HG03378 (cell line): ENCODE measurements around the gene BSCL2.
"Not testable (repeated sequence)": the region's sequence is repeated elsewhere in the genome, so short reads cannot be mapped to it uniquely, and the experiment has no call there.

Source experiments
- ATAC-seq: cut with Tn5 transposase; IDR thresholded peaks from one replicate; pipeline ENCODE4 v1.9.1; 2021; ENCODE audit warnings: mild to moderate bottlenecking, moderate library complexity; ENCODE audit not compliant: unreplicated experiment

The BSCL2 gene

GRCh38 chr11:62707277-62707861, at the start of gene BSCL2, which contains the start of gene GNG3:
TSS of gene BSCL2 (minus strand) at chr11:62707424. CDS start at chr11:62707195, 229 bp downstream.
TSS of gene GNG3 (plus strand) at chr11:62707676. CDS start at chr11:62708296, 620 bp downstream.
- no peak for ATAC-seq

GRCh38 chr11:62755086-62755615, 47.9 kb upstream of the BSCL2 start:
- ATAC-seq = no peak

- ATAC-seq = peak; percentile 92
Observed at GRCh38 chr11:62753736-62754603, 46.7 kb upstream of the BSCL2 start, which contains the start of gene ZBTB3. TSS of gene ZBTB3 (minus strand) at chr11:62754160. CDS start at chr11:62753664, 496 bp downstream.

- ATAC-seq = no peak
Observed at GRCh38 chr11:62752994-62753735, 45.9 kb upstream of the BSCL2 start.

GRCh38 chr11:62752177-62752785, 45.1 kb upstream of the BSCL2 start:
- no peak for ATAC-seq

DNA sequence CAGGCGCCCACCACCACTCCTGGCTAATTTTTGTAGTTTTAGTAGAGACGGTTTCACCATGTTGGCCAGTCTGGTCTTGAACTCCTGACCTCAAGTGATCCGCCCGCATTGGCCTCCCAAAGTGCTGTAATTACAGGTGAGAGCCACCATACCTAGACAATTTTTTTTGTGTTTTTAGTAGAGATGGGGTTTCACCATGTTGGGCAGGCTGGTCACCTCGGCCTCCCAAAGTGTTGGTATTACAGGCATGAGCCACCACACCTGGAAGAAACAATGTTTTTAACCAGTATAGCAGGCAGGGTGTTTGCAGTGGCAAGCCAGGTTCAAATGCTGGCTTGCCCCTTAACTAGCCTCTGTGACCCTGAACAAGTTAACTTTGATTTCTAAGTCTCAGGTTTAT, 42.7 kb upstream of the BSCL2 start:
- not testable (repeated sequence) for ATAC-seq

GRCh38 chr11:62747475-62748160, 40.4 kb upstream of the BSCL2 start:
- no peak for ATAC-seq

- ATAC-seq = no peak
Observed at GRCh38 chr11:62737196-62737595, 30.0 kb upstream of the BSCL2 start.

DNA sequence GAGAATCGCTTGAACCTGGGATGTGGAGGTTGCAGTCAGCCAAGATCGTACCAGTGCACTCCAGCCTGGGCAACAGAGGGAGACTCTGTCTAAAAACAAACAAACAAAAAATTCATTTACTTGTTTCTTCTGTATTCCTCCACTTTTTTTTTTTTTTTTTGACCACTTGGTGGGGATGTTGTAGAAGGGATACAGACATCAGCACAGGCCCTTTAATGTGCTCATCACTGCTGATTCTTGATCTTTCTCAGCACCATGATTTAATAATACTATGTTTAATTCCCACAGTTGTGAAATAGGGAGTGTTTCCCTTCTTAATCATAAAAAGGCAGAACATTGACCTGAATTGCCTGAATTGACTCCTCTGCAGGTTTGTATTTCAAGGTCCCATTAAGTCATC, 25.6 kb upstream of the BSCL2 start:
- ATAC-seq = no peak

DNA sequence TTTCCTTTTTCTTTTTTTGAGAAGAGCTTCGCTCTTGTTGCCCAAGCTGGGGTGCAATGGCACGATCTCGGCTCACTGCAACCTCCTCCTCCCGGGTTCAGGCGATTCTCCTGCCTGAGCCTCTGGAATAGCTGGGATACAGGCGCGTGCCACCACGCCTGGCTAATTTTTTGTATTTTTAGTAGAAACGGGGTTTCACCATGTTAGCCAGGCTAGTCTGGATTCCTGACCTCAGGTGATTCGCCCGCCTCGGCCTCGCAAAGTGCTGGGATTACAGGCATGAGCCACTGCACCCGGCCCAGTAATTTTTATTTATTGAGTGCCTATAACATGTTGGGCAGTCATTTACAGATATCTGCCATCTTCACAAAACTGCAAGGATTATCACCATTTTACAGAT, 22.9 kb upstream of the BSCL2 start:
- ATAC-seq = not testable (repeated sequence)

GRCh38 chr11:62728171-62728988, 21.2 kb upstream of the BSCL2 start, which contains the start of gene TTC9C:
TSS of gene TTC9C (plus strand) at chr11:62728486. CDS start at chr11:62728849, 363 bp downstream.
- peak; percentile 27 for ATAC-seq

- ATAC-seq = peak; percentile 54
Observed at GRCh38 chr11:62727872-62728170, 20.6 kb upstream of the BSCL2 start.

GRCh38 chr11:62727165-62727871, 20.1 kb upstream of the BSCL2 start, which contains the start of gene HNRNPUL2:
TSS of gene HNRNPUL2 (minus strand) at chr11:62727457. CDS start at chr11:62727156, 301 bp downstream.
- ATAC-seq = peak; percentile 69

- ATAC-seq = no peak
Observed at GRCh38 chr11:62726915-62727164, 19.6 kb upstream of the BSCL2 start.

DNA sequence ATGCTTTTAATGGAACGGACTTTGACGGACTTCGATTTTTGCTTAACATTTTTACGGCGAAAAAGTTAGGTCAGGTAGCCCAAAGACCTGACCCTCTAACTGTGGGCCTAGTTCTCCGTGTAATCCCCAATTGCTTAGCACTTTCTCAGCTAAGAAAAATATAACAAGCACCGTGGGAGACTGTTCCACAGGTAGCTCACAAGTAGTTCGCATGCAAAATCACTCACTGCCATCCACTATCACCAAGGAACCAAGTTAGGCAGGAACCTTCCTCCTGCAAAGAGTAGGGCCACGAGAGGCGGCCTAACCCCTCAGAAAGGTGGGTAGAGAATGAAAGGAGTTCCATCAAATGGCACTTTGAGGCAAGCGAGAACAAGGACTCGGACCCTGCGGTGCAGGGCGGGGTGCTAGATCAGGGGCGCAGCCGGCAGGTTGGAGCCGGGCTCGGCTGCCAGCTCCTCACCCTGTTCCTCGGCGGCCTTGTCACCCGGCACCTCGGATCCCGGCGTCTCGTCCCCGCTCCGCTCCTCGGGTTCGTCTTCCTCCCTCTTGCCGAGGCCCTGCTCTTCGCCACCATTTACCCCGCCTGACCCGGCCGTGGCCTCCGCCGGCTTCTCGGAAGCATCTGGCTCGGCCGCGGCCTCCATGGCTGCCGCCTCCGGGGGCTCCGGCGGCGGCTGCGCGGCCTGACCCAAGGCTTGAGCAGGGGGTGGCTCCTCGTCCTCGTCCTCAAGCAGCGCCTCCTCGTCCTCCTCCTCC, 19.1 kb upstream of the BSCL2 start:
- ATAC-seq = no peak

DNA sequence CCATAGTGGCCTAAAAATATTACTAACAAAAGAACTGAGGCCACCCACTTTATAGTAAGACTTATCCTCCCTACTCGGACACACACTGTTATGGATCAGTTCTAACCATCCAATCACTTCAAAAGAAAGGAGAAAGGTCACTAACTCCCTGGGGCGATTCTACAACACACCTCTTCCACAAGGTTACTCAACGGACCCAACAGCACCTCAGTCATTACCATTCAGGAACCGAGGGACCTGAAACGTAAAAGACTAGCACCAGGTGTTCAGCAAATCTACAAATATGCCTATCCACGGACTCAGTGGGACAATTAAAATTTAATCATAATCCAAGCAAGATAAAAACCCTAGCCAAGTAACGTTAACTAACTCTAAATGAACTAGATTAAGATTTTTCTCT, 18.4 kb upstream of the BSCL2 start:
- ATAC-seq = no peak

GRCh38 chr11:62724171-62724570, 16.9 kb upstream of the BSCL2 start:
- no peak for ATAC-seq

GRCh38 chr11:62721994-62722393, 14.8 kb upstream of the BSCL2 start:
- ATAC-seq = no peak
